PFSK-1 (cell line): ENCODE data around the gene KIAA0825.

Source experiments
- POLR2AphosphoS5 ChIP-seq: IDR thresholded peaks from 2 replicates; pipeline ENCODE4 v1.6.1; 2012; ENCODE audit warnings: low read depth, mild to moderate bottlenecking, control low read depth, low read length, moderate library complexity
- SIN3A ChIP-seq: IDR thresholded peaks from 2 replicates; pipeline ENCODE4 v1.6.1; 2012; ENCODE audit warnings: mild to moderate bottlenecking, low read length, moderate library complexity, borderline replicate concordance; ENCODE audit not compliant: insufficient read depth

- TF ChIP-seq POLR2AphosphoS5 (no peak), SIN3A (no peak)
These were observed 21.8 kb upstream of the KIAA0825 start for GRCh38 chr5:94640176-94640575.
